NB4 (cell line): ENCODE measurements around the gene THADA.
A peak's percentile ranks its signal among the peaks of the same experiment; 100 is the strongest.

Source experiments
- DNase-seq: peaks from one replicate; pipeline ENCODE4 v3.0.0; 2010; ENCODE audit warnings: low read depth
- H3K4me3 ChIP-seq: one replicate; pipeline ENCODE4 v1.5.1; 2011; ENCODE audit warnings: mild to moderate bottlenecking, low read depth, low read length, moderate library complexity
- CTCF ChIP-seq: IDR thresholded peaks from one replicate; pipeline ENCODE4 v1.5.1; 2012; ENCODE audit warnings: low read depth, low read length
- MAX ChIP-seq: IDR thresholded peaks from 2 replicates; pipeline ENCODE4 v1.6.1; 2011; ENCODE audit warnings: low read depth, low read length
- MYC ChIP-seq: IDR thresholded peaks from 2 replicates; pipeline ENCODE4 v1.6.1; 2011; ENCODE audit warnings: low read depth, low read length
- POLR2A ChIP-seq: IDR thresholded peaks from 2 replicates; pipeline ENCODE4 v1.6.1; 2011; ENCODE audit warnings: mild to moderate bottlenecking; ENCODE audit not compliant: insufficient read length; ENCODE audit errors: extremely low read depth

Gene THADA

GRCh38 chr2:43455731-43456642 lies 139.9 kb downstream of the THADA start:
- H3K4me3 ChIP-seq = no peak overlapping the region
- no peak for TF ChIP-seq POLR2A
- TF ChIP-seq MYC = no peak
- TF ChIP-seq MAX = no peak
- no peak for TF ChIP-seq CTCF
- peak; percentile 46 for DNase-seq

- TF ChIP-seq MAX (no peak), MYC (no peak), POLR2A (no peak), CTCF (no peak)
- no peak for DNase-seq
- H3K4me3 ChIP-seq = no peak overlapping the region
Measured at GRCh38 chr2:43455296-43455695, 140.5 kb downstream of the THADA start.

- TF ChIP-seq POLR2A = no peak
- TF ChIP-seq CTCF = no peak
- no peak for TF ChIP-seq MYC
- no peak for TF ChIP-seq MAX
- H3K4me3 ChIP-seq = no peak overlapping the region
- no peak for DNase-seq
Measured at GRCh38 chr2:43454791-43455190, 141.0 kb downstream of the THADA start.

GRCh38 chr2:43453179-43454170 lies 142.4 kb downstream of the THADA start:
- H3K4me3 ChIP-seq = no peak overlapping the region
- no peak for DNase-seq
- no peak for TF ChIP-seq MAX
- TF ChIP-seq POLR2A = no peak
- TF ChIP-seq CTCF = no peak
- no peak for TF ChIP-seq MYC

- no peak for DNase-seq
- no peak for TF ChIP-seq POLR2A
- no peak for TF ChIP-seq MYC
- TF ChIP-seq MAX = no peak
- no peak for TF ChIP-seq CTCF
- no peak overlapping the region for H3K4me3 ChIP-seq
Measured at GRCh38 chr2:43452318-43452731, 143.5 kb downstream of the THADA start.
